MCF 10A (cell line): ENCODE measurements around the gene PXYLP1. TPM values are rescaled to one million over a fixed set of nuclear protein-coding genes. Genes with fewer than 3 reads are reported as not detected.

Source experiments
- BruUV-seq: library from RNA; stranded (reverse); fragments of 400-500 nt; replicated peaks from 2 replicates; lab custom pipeline; 2021; lab: Mats Ljungman, UMichigan
- CTCF ChIA-PET: fragments of 300-600 bp; sonication (Branson Sonifier 250); formaldehyde crosslinking; extraction: SDS; loops from one replicate; lab custom pipeline; 2021; ENCODE audit warnings: antibody characterized with exemption, inconsistent platforms; lab: Yijun Ruan, JAX
- POLR2A ChIA-PET: fragments of 300-600, 350-650 bp; sonication (Branson Sonifier 250); formaldehyde crosslinking; extraction: SDS; loops from one replicate; lab custom pipeline; 2020; ENCODE audit warnings: antibody characterized with exemption, inconsistent platforms; lab: Yijun Ruan, JAX
- DNase-seq: peaks from one replicate; pipeline ENCODE4 v3.0.0-alpha.2; 2018; ENCODE audit not compliant: unreplicated experiment
- H3K27ac Mint-ChIP-seq: one replicate; pipeline ENCODE4 v1.8.0; 2022; ENCODE audit warnings: mild to moderate bottlenecking, low read depth, mixed read lengths; ENCODE audit not compliant: unreplicated experiment
- H3K27me3 Mint-ChIP-seq: one replicate; pipeline ENCODE4 v1.8.0; 2022; ENCODE audit warnings: mixed read lengths; ENCODE audit not compliant: insufficient read depth, unreplicated experiment
- H3K36me3 Mint-ChIP-seq: one replicate; pipeline ENCODE4 v1.8.0; 2022; ENCODE audit warnings: mild to moderate bottlenecking, moderate library complexity, mixed read lengths; ENCODE audit not compliant: insufficient read depth, unreplicated experiment
- H3K4me1 Mint-ChIP-seq: one replicate; pipeline ENCODE4 v1.8.0; 2022; ENCODE audit warnings: mixed read lengths; ENCODE audit not compliant: insufficient read depth, unreplicated experiment
- H3K4me3 Mint-ChIP-seq: one replicate; pipeline ENCODE4 v1.8.0; 2022; ENCODE audit warnings: mild to moderate bottlenecking, moderate library complexity, mixed read lengths; ENCODE audit not compliant: unreplicated experiment
- H3K9me3 Mint-ChIP-seq: one replicate; pipeline ENCODE4 v1.8.0; 2022; ENCODE audit warnings: mixed read lengths; ENCODE audit not compliant: unreplicated experiment
- CTCF ChIP-seq: fragments of 200-600 bp; IDR thresholded peaks from one replicate; pipeline ENCODE4 v1.8.0; 2022; ENCODE audit warnings: antibody characterized with exemption, mild to moderate bottlenecking; ENCODE audit not compliant: unreplicated experiment
- intact Hi-C: fragments of 100-400 bp; cut with micrococcal nuclease; formaldehyde crosslinking; loops from 2 replicates; pipeline ENCODE4 v1.14.1; 2022
- total RNA-seq: library from RNA; stranded (reverse); gene quantifications from 2 replicates; pipeline ENCODE4 v1.2.3, GENCODE V29; 2022

Gene PXYLP1
- total RNA-seq, 1 experiment from 2014 or later = 2.1 TPM

GRCh38 chr3:141212555-141212954, 19.1 kb upstream of the PXYLP1 start:
- Mint-ChIP-seq H3K36me3 (no peaks in the 10 kb centered on the region), H3K27ac (no peak overlapping the region), H3K9me3 (no peaks in the 10 kb centered on the region), H3K4me3 (no peak overlapping the region), H3K27me3 (peaks cover 7% of the 10 kb centered on the region), H3K4me1 (no peaks in the 10 kb centered on the region)
- no TSS peak for BruUV-seq
- POLR2A ChIA-PET = no interaction called here
- CTCF ChIA-PET = no interaction called here
- intact Hi-C loops = no loop called here
- TF ChIP-seq CTCF = no peak
- DNase-seq = no peak

- Mint-ChIP-seq H3K4me1 (no peaks in the 10 kb centered on the region), H3K9me3 (no peaks in the 10 kb centered on the region), H3K27ac (no peak overlapping the region), H3K4me3 (no peak overlapping the region), H3K36me3 (no peaks in the 10 kb centered on the region), H3K27me3 (peaks cover 13% of the 10 kb centered on the region)
- intact Hi-C loops = no loop called here
- no TSS peak for BruUV-seq
- POLR2A ChIA-PET = no interaction called here
- CTCF ChIA-PET = interaction anchor here (1.0 kb wide), 1 partner anchor 24 kb away, joined by 3 read pairs; no protein-coding TSS in a partner anchor
- DNase-seq = no peak
- TF ChIP-seq CTCF = no peak
Observed at GRCh38 chr3:141216975-141217374, 14.7 kb upstream of the PXYLP1 start.

- Mint-ChIP-seq H3K27ac (no peak overlapping the region), H3K4me1 (no peaks in the 10 kb centered on the region), H3K4me3 (no peak overlapping the region), H3K27me3 (peaks cover 13% of the 10 kb centered on the region), H3K9me3 (no peaks in the 10 kb centered on the region), H3K36me3 (no peaks in the 10 kb centered on the region)
- ChIA-PET CTCF (interaction anchor here (1.0 kb wide), 1 partner anchor 24 kb away, joined by 3 read pairs; no protein-coding TSS in a partner anchor), POLR2A (no interaction called here)
- intact Hi-C loops = no loop called here
- BruUV-seq = no TSS peak
- no peak for TF ChIP-seq CTCF
- DNase-seq = no peak
Observed at GRCh38 chr3:141217389-141217788, 14.2 kb upstream of the PXYLP1 start.

- TF ChIP-seq CTCF = no peak
- POLR2A ChIA-PET = no interaction called here
- H3K27me3 Mint-ChIP-seq = peaks cover 13% of the 10 kb centered on the region
- H3K36me3 Mint-ChIP-seq = no peaks in the 10 kb centered on the region
- no peak for DNase-seq
- H3K4me3 Mint-ChIP-seq = no peak overlapping the region
- peaks cover 3% of the 10 kb centered on the region for H3K9me3 Mint-ChIP-seq
- BruUV-seq = no TSS peak
- no peaks in the 10 kb centered on the region for H3K4me1 Mint-ChIP-seq
- intact Hi-C loops = no loop called here
- no peak overlapping the region for H3K27ac Mint-ChIP-seq
- CTCF ChIA-PET = interaction anchor here (1.0 to 2.2 kb wide), 2 partner anchors 13 to 25 kb away, joined by 3 to 12 read pairs; partner anchors contain the start of gene PXYLP1
Observed at GRCh38 chr3:141218162-141218835, 13.3 kb upstream of the PXYLP1 start.
